Keratinocyte (primary cell): ENCODE measurements around the gene SLC16A4. TPM values are rescaled to one million over a fixed set of nuclear protein-coding genes. Genes with fewer than 3 reads are reported as not detected.
"Not testable (repeated sequence)": the region's sequence is repeated elsewhere in the genome, so short reads cannot be mapped to it uniquely, and the experiment has no call there.

Source experiments
- DNase-seq: peaks from one replicate; pipeline ENCODE4 v3.0.0-alpha.2; 2011; ENCODE audit warnings: low read depth, missing footprints, low spot score
- FAIRE-seq: peaks from 2 replicates; lab custom pipeline; 2011; peaks lifted over from hg19 to GRCh38; lab: Jason Lieb, UNC
- H2AFZ ChIP-seq: 2 replicates; pipeline ENCODE4 v1.6.0; 2012; ENCODE audit warnings: low read length, control low read depth, inconsistent platforms; ENCODE audit not compliant: control insufficient read depth
- H3K27ac ChIP-seq: 2 replicates; pipeline ENCODE4 v1.5.1; 2011; ENCODE audit warnings: low read length; ENCODE audit not compliant: control insufficient read depth, insufficient read depth
- H3K27me3 ChIP-seq: 3 replicates; pipeline ENCODE4 v1.6.0; 2011; ENCODE audit warnings: low read length; ENCODE audit not compliant: control insufficient read depth, insufficient read depth; ENCODE audit errors: extremely low read depth
- H3K36me3 ChIP-seq, 2 experiments: 2 replicates in 1 of 2; 3 replicates in 1 of 2; pipeline ENCODE4 v1.5.1; 2011; ENCODE audit warnings: low read length in 2 of 2, mild to moderate bottlenecking in 1 of 2; ENCODE audit not compliant: control insufficient read depth in 2 of 2, insufficient read depth in 2 of 2; ENCODE audit errors: extremely low read depth in 1 of 2
- H3K4me1 ChIP-seq: 3 replicates; pipeline ENCODE4 v1.5.1; 2011; ENCODE audit warnings: low read length; ENCODE audit not compliant: control insufficient read depth, insufficient read depth; ENCODE audit errors: extremely low read depth
- H3K4me2 ChIP-seq: 3 replicates; pipeline ENCODE4 v1.6.0; 2011; ENCODE audit warnings: low read depth, low read length; ENCODE audit not compliant: control insufficient read depth, insufficient read depth; ENCODE audit errors: extremely low read depth
- H3K4me3 ChIP-seq, 3 experiments: fragments of 200-600 bp in 1 of 3; sonication (generic) in 1 of 3; 2 replicates in 2 of 3; 3 replicates in 1 of 3; pipeline ENCODE4 v1.5.1; 2011 to 2016; ENCODE audit warnings: low read length in 3 of 3, mild to moderate bottlenecking in 3 of 3, control low read depth in 2 of 3, inconsistent platforms in 1 of 3, low read depth in 1 of 3, mixed read lengths in 1 of 3, mixed run types in 1 of 3, moderate library complexity in 1 of 3; ENCODE audit not compliant: control insufficient read depth in 2 of 3, insufficient read depth in 2 of 3; ENCODE audit errors: extremely low read depth in 1 of 3
- H3K79me2 ChIP-seq: 2 replicates; pipeline ENCODE4 v1.6.0; 2012; ENCODE audit warnings: low read length; ENCODE audit not compliant: control insufficient read depth, insufficient read depth
- H3K9ac ChIP-seq: 3 replicates; pipeline ENCODE4 v1.6.0; 2011; ENCODE audit warnings: low read length; ENCODE audit not compliant: control insufficient read depth, insufficient read depth; ENCODE audit errors: extremely low read depth
- H3K9me1 ChIP-seq: 3 replicates; pipeline ENCODE4 v1.6.0; 2011; ENCODE audit warnings: low read length; ENCODE audit not compliant: control insufficient read depth, insufficient read depth; ENCODE audit errors: extremely low read depth
- H3K9me3 ChIP-seq: 2 replicates; pipeline ENCODE4 v1.5.1; 2012; ENCODE audit warnings: low read depth, low read length; ENCODE audit not compliant: control insufficient read depth
- H4K20me1 ChIP-seq: 3 replicates; pipeline ENCODE4 v1.6.0; 2011; ENCODE audit warnings: low read length; ENCODE audit not compliant: control insufficient read depth, insufficient read depth; ENCODE audit errors: extremely low read depth
- EZH2 ChIP-seq: IDR thresholded peaks from one replicate; pipeline ENCODE4 v1.6.1; 2012; ENCODE audit warnings: inconsistent platforms, mild to moderate bottlenecking, low read length, moderate library complexity
- dilution Hi-C: fragments of 300-500 bp; cut with MboI; formaldehyde crosslinking; loops from one replicate; pipeline ENCODE4 v1.7.0; 2020; ENCODE audit warnings: low sequenced_read_pairs; ENCODE audit not compliant: extremely low pct_ligation_motif_present
- polyA plus RNA-seq, 5 experiments: library from polyadenylated mRNA; depleted of rRNA in 3 of 5; stranded (reverse) in 3 of 5; stranded (forward) in 1 of 5; unstranded in 1 of 5; fragments of >200 nt; gene quantifications; 1 replicate in 1 of 5; 2 replicates in 3 of 5; 3 replicates in 1 of 5; pipeline versions ENCODE4 v1.2.1 to v1.2.3, GENCODE V29; 2011 to 2012; ENCODE audit warnings: missing spikeins in 2 of 5, low read depth in 1 of 5, low replicate concordance in 1 of 5
- TF ChIP-seq, protein P1 (sequence below), 3 experiments: IDR thresholded peaks in 1 of 3; conservative IDR thresholded peaks in 1 of 3; optimal IDR thresholded peaks in 1 of 3; 2 replicates in 2 of 3; 3 replicates in 1 of 3; pipeline versions ENCODE3 to v1.5.1; 2011; ENCODE audit warnings: low read length in 3 of 3, mild to moderate bottlenecking in 3 of 3, moderate library complexity in 2 of 3, control low read depth in 1 of 3, inconsistent platforms in 1 of 3; ENCODE audit not compliant: insufficient read depth in 2 of 3; ENCODE audit errors: extremely low read depth in 1 of 3

The SLC16A4 gene
- polyA plus RNA-seq, 1 donor (not counting 4 experiments of a cell fraction or from before 2014, with no cell fraction given), result 0.92 TPM

DNA sequence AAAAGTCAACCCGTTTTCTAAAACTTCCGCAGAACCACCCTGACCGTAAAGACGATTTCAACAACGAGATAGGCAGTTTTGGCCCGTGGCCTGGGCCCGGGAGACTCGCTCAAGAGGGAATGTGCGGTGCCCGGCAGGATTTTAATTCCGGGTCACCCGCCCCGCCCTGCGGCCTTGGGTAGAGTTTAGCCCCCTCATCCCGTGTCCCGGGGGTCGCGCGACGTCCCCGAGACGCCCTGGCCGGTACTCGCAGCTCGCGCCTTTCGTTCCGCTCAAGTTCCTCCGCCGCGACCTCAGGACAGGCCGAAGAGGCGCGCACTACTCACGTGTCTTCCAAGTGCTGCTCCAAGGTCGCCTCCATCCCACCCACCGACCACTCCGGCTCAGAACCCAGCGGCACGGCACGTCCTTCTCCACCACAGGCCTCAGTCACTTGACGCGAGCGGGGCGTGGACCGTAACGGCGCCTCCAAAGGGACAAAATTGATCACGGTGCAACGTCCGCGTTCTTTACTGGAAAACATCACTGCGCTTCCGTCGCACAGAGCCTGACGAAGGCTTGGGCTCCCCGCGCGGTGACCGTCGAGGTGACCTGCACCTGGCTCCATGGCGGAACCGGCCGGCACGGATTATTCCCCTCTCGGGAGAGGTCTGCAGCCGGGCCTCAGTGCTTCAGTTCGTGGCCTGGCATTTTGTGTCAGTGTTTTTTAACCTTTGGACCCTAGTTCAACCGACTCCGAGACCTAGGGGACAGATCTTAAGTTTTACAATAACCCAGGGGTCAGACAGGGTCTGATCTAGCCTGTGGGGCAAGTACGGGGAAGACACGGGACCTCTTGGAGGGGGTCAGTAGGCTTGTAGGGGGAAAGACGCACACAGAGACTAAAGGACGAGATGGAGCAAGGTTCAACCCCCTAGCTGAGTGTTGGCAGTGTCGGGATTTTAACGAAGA lies 16.7 kb upstream of the SLC16A4 start, which contains the start of gene LAMTOR5:
TSS of gene LAMTOR5 (minus strand) at position 435 of the 951 bp plus-strand sequence. CDS start at position 361, 74 bp downstream.
- no peaks in the 10 kb centered on the region for H3K27me3 ChIP-seq
- dilution Hi-C loops, result no loop called here

DNA sequence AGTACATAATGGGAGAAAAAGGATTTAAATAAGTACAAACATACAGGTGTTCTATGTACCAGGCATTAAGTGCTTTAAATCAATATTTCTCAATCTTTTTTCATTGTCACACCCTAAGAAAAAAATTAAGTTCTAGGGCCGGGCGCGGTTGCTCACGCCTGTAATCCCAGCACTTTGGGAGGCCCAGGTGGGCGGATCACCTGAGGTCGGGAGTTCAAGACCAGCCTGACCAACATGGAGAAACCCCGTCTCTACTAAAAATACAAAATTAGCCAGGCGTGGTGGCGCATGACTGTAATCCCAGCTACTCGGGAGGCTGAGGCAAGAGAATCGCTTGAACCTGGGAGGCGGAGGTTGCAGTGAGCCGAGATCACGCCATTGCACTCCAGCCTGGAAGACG lies 15.6 kb upstream of the SLC16A4 start:
- Histone ChIP-seq H3K27ac (peak overlapping the region; percentile 91), H3K4me2 (peak overlapping the region; percentile 100), H3K4me3 (peak overlapping the region; percentile 77 to 96 (median 87)), H3K79me2 (peaks cover 20% of the 10 kb centered on the region), H3K36me3 (peaks cover 10% of the 10 kb centered on the region in 2 experiments), H3K9ac (peak overlapping the region; percentile 96)
- H3K9me1 ChIP-seq, H2AFZ ChIP-seq, DNase-seq, H3K9me3 ChIP-seq, H3K4me1 ChIP-seq, FAIRE-seq, H4K20me1 ChIP-seq, dilution Hi-C loops, H3K27me3 ChIP-seq: not testable (repeated sequence)

More for the DNA sequence above, 16.7 kb upstream of the SLC16A4 start, which contains the start of gene LAMTOR5:
- H3K79me2 ChIP-seq, result peaks cover 20% of the 10 kb centered on the region
- no peaks in the 10 kb centered on the region for H3K9me1 ChIP-seq
- TF ChIP-seq, protein P1, sequence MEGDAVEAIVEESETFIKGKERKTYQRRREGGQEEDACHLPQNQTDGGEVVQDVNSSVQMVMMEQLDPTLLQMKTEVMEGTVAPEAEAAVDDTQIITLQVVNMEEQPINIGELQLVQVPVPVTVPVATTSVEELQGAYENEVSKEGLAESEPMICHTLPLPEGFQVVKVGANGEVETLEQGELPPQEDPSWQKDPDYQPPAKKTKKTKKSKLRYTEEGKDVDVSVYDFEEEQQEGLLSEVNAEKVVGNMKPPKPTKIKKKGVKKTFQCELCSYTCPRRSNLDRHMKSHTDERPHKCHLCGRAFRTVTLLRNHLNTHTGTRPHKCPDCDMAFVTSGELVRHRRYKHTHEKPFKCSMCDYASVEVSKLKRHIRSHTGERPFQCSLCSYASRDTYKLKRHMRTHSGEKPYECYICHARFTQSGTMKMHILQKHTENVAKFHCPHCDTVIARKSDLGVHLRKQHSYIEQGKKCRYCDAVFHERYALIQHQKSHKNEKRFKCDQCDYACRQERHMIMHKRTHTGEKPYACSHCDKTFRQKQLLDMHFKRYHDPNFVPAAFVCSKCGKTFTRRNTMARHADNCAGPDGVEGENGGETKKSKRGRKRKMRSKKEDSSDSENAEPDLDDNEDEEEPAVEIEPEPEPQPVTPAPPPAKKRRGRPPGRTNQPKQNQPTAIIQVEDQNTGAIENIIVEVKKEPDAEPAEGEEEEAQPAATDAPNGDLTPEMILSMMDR (optimal IDR thresholded peaks at IDR 0.05 in 1 of 3, IDR thresholded peaks at IDR 0.05 in 1 of 3, conservative IDR thresholded peaks at IDR 0.05 in 1 of 3; ENCODE audit: extremely low read depth in 1 of 3, insufficient read depth in 2 of 3, low read length in 3 of 3), result peak in 2 of 3 experiments; percentile 2 to 17
- no peak for TF ChIP-seq EZH2
- H3K9me3 ChIP-seq, result no peaks in the 10 kb centered on the region
- peak within 1 kb of the TSS; percentile 96 for H3K9ac ChIP-seq
- H3K4me3 ChIP-seq, result peak within 1 kb of the TSS; percentile 77 to 96 (median 87)
- H3K36me3 ChIP-seq, result peaks cover 5 to 10% of the 10 kb centered on the region in 2 experiments
- DNase-seq (peak; percentile 62), FAIRE-seq (peak; percentile 81)
- peak within 1 kb of the TSS; percentile 99 for H2AFZ ChIP-seq
- H4K20me1 ChIP-seq, result no peaks in the 10 kb centered on the region
- peak within 1 kb of the TSS; percentile 100 for H3K4me2 ChIP-seq
- H3K4me1 ChIP-seq, result peaks cover 3% of the 10 kb centered on the region
- H3K27ac ChIP-seq, result peak within 1 kb of the TSS; percentile 91
